HepG2 (cell line): Measurements from ENCODE around the gene INO80C. TPM values are rescaled to one million over a fixed set of nuclear protein-coding genes. Genes with fewer than 3 reads are reported as not detected.

Experiments
- CAMTA2 ChIP-seq: sonication (generic); formaldehyde crosslinking; IDR thresholded peaks from 2 replicates; pipeline ENCODE4 v1.4.0; 2020; ENCODE audit warnings: mild to moderate bottlenecking, missing genetic modification reagents, borderline replicate concordance
- E2F5 ChIP-seq: sonication (generic); formaldehyde crosslinking; conservative IDR thresholded peaks from 2 replicates; pipeline ENCODE4 v1.4.0; 2020; ENCODE audit warnings: missing genetic modification reagents
- FOXJ3 ChIP-seq: sonication (generic); formaldehyde crosslinking; IDR thresholded peaks from 2 replicates; pipeline ENCODE4 v1.4.0; 2020; ENCODE audit warnings: missing genetic modification reagents, mild to moderate bottlenecking, borderline replicate concordance
- GATAD1 ChIP-seq: IDR thresholded peaks from 2 replicates; pipeline ENCODE4 v1.6.1; 2016; ENCODE audit warnings: missing genetic modification reagents, missing compliant biosample characterization
- IRF1 ChIP-seq: sonication (generic); formaldehyde crosslinking; IDR thresholded peaks from 2 replicates; pipeline ENCODE4 v1.4.0; 2020; ENCODE audit warnings: low read depth, mild to moderate bottlenecking, missing genetic modification reagents
- JARID2 ChIP-seq: sonication (generic); formaldehyde crosslinking; IDR thresholded peaks from 2 replicates; pipeline ENCODE4 v1.8.1; 2023; ENCODE audit warnings: missing genetic modification reagents, inconsistent platforms; ENCODE audit not compliant: insufficient replicate concordance
- MAF1 ChIP-seq: sonication (generic); formaldehyde crosslinking; IDR thresholded peaks from 2 replicates; pipeline ENCODE4 v1.5.0; 2020; ENCODE audit warnings: missing genetic modification reagents, borderline replicate concordance
- MLXIP ChIP-seq: sonication (generic); formaldehyde crosslinking; IDR thresholded peaks from 2 replicates; pipeline ENCODE4 v1.9.0; 2021; ENCODE audit warnings: missing genetic modification reagents, borderline replicate concordance
- MXD3 ChIP-seq: IDR thresholded peaks from 2 replicates; pipeline ENCODE4 v1.6.1; 2016; ENCODE audit warnings: mild to moderate bottlenecking, missing biosample characterization, missing genetic modification reagents
- NFKBIZ ChIP-seq: IDR thresholded peaks from 2 replicates; pipeline ENCODE4 v1.6.1; 2018; ENCODE audit warnings: missing genetic modification reagents, missing compliant biosample characterization
- PAF1 ChIP-seq: IDR thresholded peaks from 2 replicates; pipeline ENCODE4 v1.6.1; 2016; ENCODE audit warnings: missing genetic modification reagents, missing compliant biosample characterization
- TIGD3 ChIP-seq: sonication (generic); formaldehyde crosslinking; IDR thresholded peaks from 2 replicates; pipeline ENCODE4 v1.5.1; 2020; ENCODE audit warnings: mild to moderate bottlenecking, missing genetic modification reagents, borderline replicate concordance
- TOE1 ChIP-seq: sonication (generic); formaldehyde crosslinking; IDR thresholded peaks from 2 replicates; pipeline ENCODE4 v1.4.0; 2020; ENCODE audit warnings: mild to moderate bottlenecking, missing genetic modification reagents
- XRCC5 ChIP-seq: fragments of 200-400 bp; formaldehyde crosslinking; optimal IDR thresholded peaks from 2 replicates; pipeline ENCODE3; 2017; ENCODE audit warnings: mild to moderate bottlenecking, low read length
- ZFP1 ChIP-seq: IDR thresholded peaks from 2 replicates; pipeline ENCODE4 v1.6.1; 2016
- ZNF281 ChIP-seq: sonication (generic); formaldehyde crosslinking; IDR thresholded peaks from 2 replicates; pipeline ENCODE4 v1.4.0; 2020; ENCODE audit warnings: missing genetic modification reagents, borderline replicate concordance
- ZNF30 ChIP-seq: sonication (generic); formaldehyde crosslinking; IDR thresholded peaks from 2 replicates; pipeline ENCODE4 v1.5.0; 2020; ENCODE audit warnings: mild to moderate bottlenecking, missing genetic modification reagents
- ZNF451 ChIP-seq: sonication (generic); formaldehyde crosslinking; IDR thresholded peaks from 2 replicates; pipeline ENCODE4 v1.5.0; 2020; ENCODE audit warnings: mild to moderate bottlenecking, missing genetic modification reagents
- ZNF543 ChIP-seq: sonication (generic); formaldehyde crosslinking; IDR thresholded peaks from 2 replicates; pipeline ENCODE4 v1.4.0; 2020; ENCODE audit warnings: mild to moderate bottlenecking, missing genetic modification reagents
- ZNF576 ChIP-seq: sonication (generic); formaldehyde crosslinking; IDR thresholded peaks from 2 replicates; pipeline ENCODE4 v1.4.0; 2020; ENCODE audit warnings: mild to moderate bottlenecking, missing genetic modification reagents
- ZNF878 ChIP-seq: sonication (generic); formaldehyde crosslinking; IDR thresholded peaks from 2 replicates; pipeline ENCODE4 v1.8.1; 2023; ENCODE audit warnings: mild to moderate bottlenecking, missing genetic modification reagents, moderate library complexity
- ZSCAN12 ChIP-seq: sonication (generic); formaldehyde crosslinking; IDR thresholded peaks from 2 replicates; pipeline ENCODE4 v1.9.0; 2021; ENCODE audit warnings: mild to moderate bottlenecking, missing genetic modification reagents
- polyA plus RNA-seq, 8 experiments: library from polyadenylated mRNA; depleted of rRNA in 3 of 8; stranded (reverse) in 7 of 8; unstranded in 1 of 8; fragments of >200 nt; fragmentation: Illumina TruSeq in 4 of 8; extraction: Trizol in 4 of 8; gene quantifications; 2 replicates each; pipeline versions ENCODE4 v1.2.1 to v1.2.3, GENCODE V29; 2011 to 2016; ENCODE audit warnings: low read depth in 4 of 8, missing spikeins in 1 of 8, mixed read lengths in 1 of 8; ENCODE audit not compliant: insufficient read depth in 1 of 8
- total RNA-seq, 5 experiments: library from RNA; depleted of rRNA; stranded (reverse); fragments of >200 nt; fragmentation: Illumina TruSeq; extraction: Trizol; gene quantifications; 2 replicates each; pipeline ENCODE4 v1.2.3, GENCODE V29; 2016; ENCODE audit warnings: low read depth in 1 of 5

INO80C gene
- total and polyA plus RNA-seq, 2 of the 13 experiments (the other 11 are each of a cell fraction or from before 2014, with no cell fraction given): 8.2 to 15.4 TPM

- TF ChIP-seq TOE1 (CRISPR knock-in tag) (no peak), E2F5 (no peak), ZNF451 (no peak), MLXIP (CRISPR knock-in tag) (no peak), PAF1 (CRISPR knock-in tag) (no peak), ZNF543 (CRISPR knock-in tag) (no peak), GATAD1 (CRISPR knock-in tag) (0 out of 2 replicates have a peak, but pooled peaks have one; percentile 10), ZNF281 (CRISPR knock-in tag) (no peak), FOXJ3 (CRISPR knock-in tag) (peak; percentile 65; the same call in 1 of the 2 replicates), XRCC5 (no peak), IRF1 (CRISPR knock-in tag) (no peak), ZNF30 (no peak), CAMTA2 (CRISPR knock-in tag) (no peak), MXD3 (CRISPR knock-in tag) (no peak), NFKBIZ (CRISPR knock-in tag) (no peak), ZFP1 (CRISPR knock-in tag) (no peak), ZNF576 (CRISPR knock-in tag) (no peak), ZNF878 (CRISPR knock-in tag) (no peak), MAF1 (CRISPR knock-in tag) (no peak), TIGD3 (CRISPR knock-in tag) (no peak), JARID2 (CRISPR knock-in tag) (no peak), ZSCAN12 (CRISPR knock-in tag) (no peak)
Observed at GRCh38 chr18:35481960-35482366, 15.8 kb downstream of the INO80C start (continued).
